H9 (cell line): Measurements from ENCODE around the gene SHANK1. TPM values are rescaled to one million over a fixed set of nuclear protein-coding genes. Genes with fewer than 3 reads are reported as not detected.
A peak's percentile ranks its signal among the peaks of the same experiment; 100 is the strongest.

ENCODE experiments used
- DNase-seq: peaks from one replicate; pipeline ENCODE4 v3.0.0-alpha.2; 2017
- H2AFZ ChIP-seq: one replicate; pipeline ENCODE4 v1.6.1; 2013; ENCODE audit warnings: mild to moderate bottlenecking, low read length, control low read depth, moderate library complexity
- H2AK5ac ChIP-seq: 2 replicates; pipeline ENCODE4 v1.6.1; 2013; ENCODE audit warnings: low read length, control low read depth, mixed read lengths; ENCODE audit not compliant: insufficient read length
- H2BK120ac ChIP-seq: one replicate; pipeline ENCODE4 v1.6.1; 2013; ENCODE audit warnings: low read depth, mild to moderate bottlenecking, low read length, control low read depth, inconsistent platforms; ENCODE audit not compliant: poor library complexity, severe bottlenecking
- H2BK12ac ChIP-seq: 2 replicates; pipeline ENCODE4 v1.6.1; 2013; ENCODE audit warnings: low read length, control low read depth, mixed read lengths, low read depth; ENCODE audit not compliant: insufficient read length
- H2BK15ac ChIP-seq: 2 replicates; pipeline ENCODE4 v1.6.1; 2013; ENCODE audit warnings: low read depth, low read length, control low read depth
- H2BK20ac ChIP-seq: one replicate; pipeline ENCODE4 v1.6.1; 2013; ENCODE audit warnings: low read depth, mild to moderate bottlenecking, low read length, control low read depth, inconsistent platforms; ENCODE audit not compliant: poor library complexity, severe bottlenecking
- H2BK5ac ChIP-seq: 2 replicates; pipeline ENCODE4 v1.6.1; 2013; ENCODE audit warnings: low read length, control low read depth, mixed read lengths; ENCODE audit not compliant: insufficient read length
- H3K14ac ChIP-seq: 2 replicates; pipeline ENCODE4 v1.6.1; 2013; ENCODE audit warnings: low read length, control low read depth; ENCODE audit not compliant: insufficient read depth
- H3K18ac ChIP-seq: 2 replicates; pipeline ENCODE4 v1.6.1; 2013; ENCODE audit warnings: low read depth, mild to moderate bottlenecking, mixed read lengths, low read length, control low read depth; ENCODE audit not compliant: insufficient read length
- H3K23ac ChIP-seq: 2 replicates; pipeline ENCODE4 v1.6.1; 2013; ENCODE audit warnings: low read length, control low read depth, mixed read lengths, low read depth; ENCODE audit not compliant: insufficient read length
- H3K23me2 ChIP-seq: 2 replicates; pipeline ENCODE4 v1.6.1; 2013; ENCODE audit warnings: low read depth, mild to moderate bottlenecking, mixed read lengths, low read length, control low read depth; ENCODE audit not compliant: insufficient read length, poor library complexity, severe bottlenecking
- H3K27ac ChIP-seq: 2 replicates; pipeline ENCODE4 v1.5.1; 2013; ENCODE audit warnings: low read length, control low read depth, mixed read lengths, low read depth; ENCODE audit not compliant: insufficient read length
- H3K27me3 ChIP-seq: 2 replicates; pipeline ENCODE4 v1.6.1; 2013; ENCODE audit warnings: low read length, control low read depth, inconsistent platforms; ENCODE audit not compliant: insufficient read depth
- H3K4ac ChIP-seq: 2 replicates; pipeline ENCODE4 v1.6.1; 2013; ENCODE audit warnings: low read depth, mild to moderate bottlenecking, control low read depth, inconsistent platforms, low read length, moderate library complexity
- H3K4me1 ChIP-seq: 2 replicates; pipeline ENCODE4 v1.6.1; 2013; ENCODE audit warnings: low read length, control low read depth, inconsistent platforms; ENCODE audit not compliant: insufficient read depth
- H3K4me2 ChIP-seq: 2 replicates; pipeline ENCODE4 v1.6.1; 2013; ENCODE audit warnings: low read length, control low read depth, mixed read lengths; ENCODE audit not compliant: insufficient read length, insufficient read depth
- H3K56ac ChIP-seq: 2 replicates; pipeline ENCODE4 v1.6.1; 2013; ENCODE audit warnings: low read depth, mild to moderate bottlenecking, mixed read lengths, low read length, control low read depth; ENCODE audit not compliant: insufficient read length
- H3K79me1 ChIP-seq: 2 replicates; pipeline ENCODE4 v1.6.1; 2013; ENCODE audit warnings: low read depth, mild to moderate bottlenecking, moderate library complexity, low read length, control low read depth, inconsistent platforms; ENCODE audit not compliant: insufficient read depth, poor library complexity, severe bottlenecking
- H3K79me2 ChIP-seq: 2 replicates; pipeline ENCODE4 v1.6.1; 2013; ENCODE audit warnings: low read length, control low read depth, inconsistent platforms; ENCODE audit not compliant: insufficient read depth
- H3K9ac ChIP-seq: 2 replicates; pipeline ENCODE4 v1.6.1; 2013; ENCODE audit warnings: low read length, control low read depth, mixed read lengths; ENCODE audit not compliant: insufficient read length; ENCODE audit errors: extremely low read depth
- H3K9me3 ChIP-seq: one replicate; pipeline ENCODE4 v1.6.1; 2013; ENCODE audit warnings: low read depth, low read length, inconsistent platforms; ENCODE audit not compliant: control insufficient read depth
- H3T11ph ChIP-seq: one replicate; pipeline ENCODE4 v1.6.1; 2013; ENCODE audit warnings: mild to moderate bottlenecking, low read length, control low read depth, inconsistent platforms
- H4K20me1 ChIP-seq: one replicate; pipeline ENCODE4 v1.6.1; 2013; ENCODE audit not compliant: control insufficient read depth, insufficient read length, insufficient read depth
- H4K5ac ChIP-seq: 2 replicates; pipeline ENCODE4 v1.6.1; 2013; ENCODE audit warnings: low read depth, mild to moderate bottlenecking, mixed read lengths, low read length, control low read depth; ENCODE audit not compliant: insufficient read length
- H4K8ac ChIP-seq: replicated peaks from 2 replicates; pipeline ENCODE4 v1.6.1; 2013; ENCODE audit warnings: low read length, control low read depth, mixed read lengths, low read depth; ENCODE audit not compliant: insufficient read length
- H4K91ac ChIP-seq: 2 replicates; pipeline ENCODE4 v1.6.1; 2013; ENCODE audit warnings: low read depth, mild to moderate bottlenecking, moderate library complexity, mixed read lengths, low read length, control low read depth; ENCODE audit not compliant: insufficient read length
- H3K27ac Mint-ChIP-seq, 3 experiments: 2 replicates in 2 of 3; 3 replicates in 1 of 3; pipeline ENCODE4 v1.8.0; 2020 to 2021; ENCODE audit warnings: mixed read lengths in 3 of 3, mild to moderate bottlenecking in 1 of 3, moderate library complexity in 1 of 3
- H3K27me3 Mint-ChIP-seq: 2 replicates; pipeline ENCODE4 v1.8.0; 2021; ENCODE audit warnings: low read depth, mild to moderate bottlenecking, moderate library complexity, mixed read lengths
- H3K36me3 Mint-ChIP-seq, 3 experiments: 2 replicates in 2 of 3; 3 replicates in 1 of 3; pipeline ENCODE4 v1.8.0; 2020 to 2021; ENCODE audit warnings: low read depth in 3 of 3, mixed read lengths in 3 of 3; ENCODE audit not compliant: insufficient read depth in 1 of 3
- H3K4me1 Mint-ChIP-seq, 2 experiments: 2 replicates each; pipeline ENCODE4 v1.8.0; 2020; ENCODE audit warnings: mixed read lengths in 2 of 2
- H3K4me3 Mint-ChIP-seq, 2 experiments: 2 replicates in 1 of 2; 3 replicates in 1 of 2; pipeline ENCODE4 v1.8.0; 2020 to 2021; ENCODE audit warnings: mild to moderate bottlenecking in 2 of 2, mixed read lengths in 2 of 2, moderate library complexity in 1 of 2
- H3K9me3 Mint-ChIP-seq, 2 experiments: 2 replicates in 1 of 2; 3 replicates in 1 of 2; pipeline ENCODE4 v1.8.0; 2020; ENCODE audit warnings: mild to moderate bottlenecking in 2 of 2, mixed read lengths in 2 of 2, moderate library complexity in 1 of 2
- CTCF ChIP-seq: fragments of 200-600 bp; sonication (generic); conservative IDR thresholded peaks from 3 replicates; pipeline ENCODE4 v1.8.0; 2021; ENCODE audit warnings: antibody characterized with exemption, mild to moderate bottlenecking
- WGBS: extraction: QIAGEN DNeasy Blood & Tissue Kit; methylation state at CpG from one replicate; pipeline ENCODE4 v1.1.7; 2013; ENCODE audit warnings: missing lambda C conversion rate, low lambda C conversion rate, mixed read lengths; ENCODE audit not compliant: insufficient read length; ENCODE audit errors: extremely low coverage; 5-methylcytosine and 5-hydroxymethylcytosine counted together
- total RNA-seq: library from RNA; stranded (reverse); gene quantifications from 2 replicates; pipeline ENCODE4 v1.2.1, GENCODE V29; 2021

SHANK1 gene
- total RNA-seq, 1 experiment from 2014 or later: 1.7 TPM

- H3K4me1 Mint-ChIP-seq: peaks cover 7 to 15% of the 10 kb centered on the region in 2 experiments
- Histone ChIP-seq H3K9ac (no peak overlapping the region), H3K18ac (no peak overlapping the region)
These were observed 74.5 kb downstream of the SHANK1 start for GRCh38 chr19:50645107-50645506.

More at GRCh38 chr19:50645107-50645506, 74.5 kb downstream of the SHANK1 start:
- no peak overlapping the region for H3K56ac ChIP-seq
- no peak overlapping the region for H2BK120ac ChIP-seq
- no peak overlapping the region for H4K8ac ChIP-seq
- H3K79me1 ChIP-seq: no peaks in the 10 kb centered on the region
- H3K9me3 Mint-ChIP-seq: no peaks in the 10 kb centered on the region
- H2BK15ac ChIP-seq: no peak overlapping the region
- no peak overlapping the region for H3K23ac ChIP-seq
- H3K4me2 ChIP-seq: no peak overlapping the region
- no peak overlapping the region for H4K91ac ChIP-seq
- H3T11ph ChIP-seq: no peak overlapping the region
- no peak overlapping the region for H4K5ac ChIP-seq
- H3K27ac Mint-ChIP-seq: no peak overlapping the region
- no peak overlapping the region for H2BK12ac ChIP-seq
- H3K9me3 ChIP-seq: no peaks in the 10 kb centered on the region
- no peak overlapping the region for H2BK20ac ChIP-seq
- no peak for TF ChIP-seq CTCF
- H4K20me1 ChIP-seq: no peaks in the 10 kb centered on the region
- DNase-seq: no peak
- H3K27me3 Mint-ChIP-seq: peaks cover 13% of the 10 kb centered on the region
- H3K36me3 Mint-ChIP-seq: no peaks in the 10 kb centered on the region
- H3K23me2 ChIP-seq: no peaks in the 10 kb centered on the region
- peaks cover 4% of the 10 kb centered on the region for H3K27me3 ChIP-seq
- H3K14ac ChIP-seq: no peak overlapping the region
- WGBS: no CpG with 5 or more reads among the region's 6 CpGs
- peak overlapping the region; percentile 28 for H2AK5ac ChIP-seq
- no peak overlapping the region for H2BK5ac ChIP-seq
- H2AFZ ChIP-seq: no peak overlapping the region
- H3K4me3 Mint-ChIP-seq: no peak overlapping the region
- H3K27ac ChIP-seq: no peak overlapping the region
- H3K79me2 ChIP-seq: no peaks in the 10 kb centered on the region
- no peak overlapping the region for H3K4ac ChIP-seq
- peaks cover 4% of the 10 kb centered on the region; the same call in 1 of the 2 replicates for H3K4me1 ChIP-seq
